Measurements from ENCODE around the gene CLIP1.
"Not testable (repeated sequence)": the region's sequence is repeated elsewhere in the genome, so short reads cannot be mapped to it uniquely, and the experiment has no call there.

Gene CLIP1

GRCh38 chr12:122429043-122429442, 6.6 kb upstream of the CLIP1 start:
- DNase-seq, result not testable (repeated sequence)

DNA sequence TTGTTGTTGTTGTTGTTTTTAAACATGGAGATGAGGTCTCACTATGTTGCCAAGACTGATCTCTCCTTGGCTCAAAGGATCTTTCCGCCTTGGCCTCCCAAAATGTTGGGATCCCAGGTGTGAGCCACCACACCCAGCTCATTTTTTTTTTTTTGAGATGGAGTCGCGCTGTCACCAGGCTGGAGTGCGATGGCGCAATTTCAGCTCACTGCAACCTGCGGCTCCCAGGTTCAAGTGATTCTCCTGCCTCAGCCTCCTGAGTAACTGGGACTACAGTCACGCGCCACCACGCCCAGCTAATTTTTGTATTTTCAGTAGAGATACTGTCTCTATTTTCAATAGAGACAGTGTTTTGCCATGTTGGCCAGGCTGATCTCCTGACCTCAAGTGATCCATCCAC, 4.9 kb upstream of the CLIP1 start:
- DNase-seq, result no peak

- DNase-seq, result peak in 1 of 2 experiments; percentile 14
Observed at GRCh38 chr12:122423258-122424165, 1.0 kb upstream of the CLIP1 start.

- peak in 1 of 2 experiments; percentile 18 for DNase-seq
Observed at GRCh38 chr12:122422730-122423257, 325 bp upstream of the CLIP1 start.

DNA sequence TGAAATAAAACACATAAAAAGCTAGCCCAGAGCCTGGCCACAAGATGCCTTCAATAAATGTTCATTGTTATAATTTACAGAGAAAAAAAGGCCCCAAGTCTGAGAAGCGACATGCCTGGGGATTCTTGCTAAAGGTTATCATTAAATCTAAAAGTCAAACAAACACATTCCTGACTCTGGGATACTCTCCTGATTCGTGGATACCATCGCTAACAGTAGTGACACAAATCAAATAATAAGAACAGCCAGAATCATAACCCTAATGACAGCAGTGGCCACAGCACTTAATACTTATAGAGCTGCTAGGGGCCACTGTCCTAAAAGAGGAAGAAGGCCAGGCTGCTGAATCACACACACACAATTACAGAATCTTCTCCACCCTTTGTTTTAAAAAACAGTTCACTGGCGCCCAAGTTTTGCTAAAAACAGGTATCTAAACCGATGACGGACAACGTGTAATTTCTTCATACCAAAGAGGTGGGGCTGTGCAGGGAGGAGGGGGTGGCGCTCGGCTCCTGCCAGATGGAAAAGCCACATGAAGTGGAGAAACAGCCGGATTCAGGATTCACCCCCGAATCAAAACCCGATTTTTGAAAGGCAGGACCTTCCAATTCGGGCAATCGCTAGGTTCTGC, 1.2 kb downstream of the CLIP1 start:
- DNase-seq, result peak in 1 of 2 experiments; percentile 60

DNA sequence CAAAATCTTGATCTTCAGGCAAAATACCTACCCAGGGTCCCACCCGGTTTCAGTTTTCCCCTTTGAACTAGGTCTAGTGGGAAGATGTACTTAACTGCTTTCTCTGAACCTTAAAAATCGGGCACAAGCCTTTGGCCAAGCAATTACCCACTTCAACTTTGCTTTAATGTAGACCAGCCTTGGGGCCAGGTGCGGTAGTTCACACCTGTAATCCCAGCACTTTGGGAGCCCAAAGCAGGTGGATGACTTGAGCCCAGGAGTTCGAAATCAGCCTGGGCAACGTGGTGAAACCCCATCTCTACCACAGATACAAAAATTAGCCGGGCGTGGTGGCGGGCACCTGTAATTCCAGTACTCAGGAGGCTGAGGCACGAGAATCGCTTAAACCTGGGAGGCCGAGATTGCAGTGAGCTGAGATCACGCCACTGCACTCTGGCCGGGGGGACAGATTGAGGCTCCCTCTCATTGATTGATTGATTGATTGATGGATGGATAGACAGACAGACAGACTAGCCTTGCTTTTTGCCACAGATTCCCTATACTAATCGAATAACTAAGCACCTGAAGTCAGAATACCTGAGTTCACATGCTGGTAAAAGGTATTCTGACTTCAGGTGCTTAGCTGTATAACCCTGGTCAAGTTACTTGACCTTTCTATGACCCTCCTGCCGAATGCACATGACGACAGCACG, 1.9 kb downstream of the CLIP1 start:
- DNase-seq, result no peak

- DNase-seq, result not testable (repeated sequence)
Observed at GRCh38 chr12:122419094-122419493, 3.4 kb downstream of the CLIP1 start.

GRCh38 chr12:122415665-122416064, 6.8 kb downstream of the CLIP1 start:
- not testable (repeated sequence) for DNase-seq

GRCh38 chr12:122413516-122414404, 8.7 kb downstream of the CLIP1 start:
- DNase-seq, result no peak

- no peak for DNase-seq
Observed at GRCh38 chr12:122412851-122413433, 9.5 kb downstream of the CLIP1 start.

DNA sequence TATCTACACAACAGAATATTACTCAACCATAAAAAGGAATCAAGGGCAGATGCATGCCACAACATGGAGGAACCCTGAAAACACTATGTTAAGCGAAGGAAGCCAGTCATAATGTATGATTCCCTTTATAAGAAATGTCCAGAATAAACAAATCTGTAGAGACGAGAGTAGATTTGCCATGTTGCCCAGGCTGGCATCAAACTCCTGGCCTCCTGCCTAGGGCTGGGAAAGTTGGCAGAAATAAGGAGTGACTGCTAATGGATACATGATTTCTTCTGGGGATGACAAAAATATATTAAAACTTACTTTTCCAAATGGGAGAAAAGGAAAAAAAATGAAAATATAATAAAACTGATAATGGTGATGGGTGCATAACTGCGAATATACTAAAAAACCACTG, 10.9 kb downstream of the CLIP1 start:
- no peak for DNase-seq

DNA sequence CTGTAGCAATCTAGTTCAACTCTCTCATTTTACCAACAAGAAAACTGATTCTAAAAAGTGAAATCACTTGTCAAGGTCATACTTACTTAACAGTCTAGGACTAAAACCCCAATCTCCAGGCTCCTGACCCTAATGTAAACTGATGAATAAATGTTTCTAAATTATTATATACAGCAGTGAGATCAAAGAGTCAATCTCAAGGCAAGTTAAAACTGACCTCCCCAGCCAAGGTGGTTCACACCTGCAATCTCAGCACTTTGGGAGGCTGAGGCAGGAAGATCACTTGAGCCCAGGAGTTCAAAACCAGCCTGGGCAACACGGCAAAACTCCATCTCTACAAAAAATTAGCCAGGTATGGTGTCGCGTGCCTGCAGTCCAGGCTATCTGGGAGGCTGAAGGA, 15.3 kb downstream of the CLIP1 start:
- no peak for DNase-seq

DNA sequence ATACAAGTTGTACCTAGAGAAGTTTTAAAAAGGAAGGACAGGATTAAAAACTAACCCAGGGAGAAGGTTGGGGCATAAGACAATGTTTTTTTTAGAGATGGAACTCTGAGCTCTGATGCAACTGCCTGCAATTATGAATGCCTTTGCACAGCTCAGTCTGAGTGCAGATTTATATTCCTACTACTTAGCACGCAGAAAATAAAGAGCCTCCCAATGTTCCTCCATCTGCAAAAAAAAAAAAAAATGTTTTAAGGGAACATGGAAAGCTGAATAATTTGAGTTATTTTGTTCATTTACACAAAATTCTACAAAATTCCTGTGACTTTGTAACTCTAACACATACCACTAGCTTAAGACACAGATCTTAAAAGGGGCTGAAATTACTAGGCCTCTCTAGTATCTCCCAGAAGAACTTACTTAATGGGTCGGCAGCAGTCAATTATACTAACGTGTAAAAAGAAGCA, 15.7 kb downstream of the CLIP1 start:
- DNase-seq, result no peak

DNA sequence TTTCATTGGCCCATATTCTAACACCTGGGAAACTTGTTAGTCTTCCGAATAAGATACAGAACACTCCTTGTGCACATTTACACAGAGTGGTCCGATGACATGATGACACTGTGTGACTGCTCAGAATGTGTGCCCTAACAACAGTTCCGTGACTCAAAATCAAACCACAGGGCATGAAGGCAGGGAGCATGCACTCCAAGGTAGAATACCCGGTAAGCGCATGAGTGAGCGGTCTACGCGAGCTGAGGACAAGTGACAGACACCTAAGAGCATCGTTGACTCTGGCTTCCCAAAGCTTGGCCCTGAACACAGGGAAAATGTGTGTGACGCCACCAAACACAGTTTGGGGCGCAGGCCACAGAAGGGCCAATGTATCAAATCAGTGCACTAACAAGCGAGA, 18.6 kb downstream of the CLIP1 start:
- no peak for DNase-seq

GRCh38 chr12:122403115-122403770, 19.2 kb downstream of the CLIP1 start:
- no peak for DNase-seq

- no peak for DNase-seq
Observed at GRCh38 chr12:122402264-122402663, 20.2 kb downstream of the CLIP1 start.

DNA sequence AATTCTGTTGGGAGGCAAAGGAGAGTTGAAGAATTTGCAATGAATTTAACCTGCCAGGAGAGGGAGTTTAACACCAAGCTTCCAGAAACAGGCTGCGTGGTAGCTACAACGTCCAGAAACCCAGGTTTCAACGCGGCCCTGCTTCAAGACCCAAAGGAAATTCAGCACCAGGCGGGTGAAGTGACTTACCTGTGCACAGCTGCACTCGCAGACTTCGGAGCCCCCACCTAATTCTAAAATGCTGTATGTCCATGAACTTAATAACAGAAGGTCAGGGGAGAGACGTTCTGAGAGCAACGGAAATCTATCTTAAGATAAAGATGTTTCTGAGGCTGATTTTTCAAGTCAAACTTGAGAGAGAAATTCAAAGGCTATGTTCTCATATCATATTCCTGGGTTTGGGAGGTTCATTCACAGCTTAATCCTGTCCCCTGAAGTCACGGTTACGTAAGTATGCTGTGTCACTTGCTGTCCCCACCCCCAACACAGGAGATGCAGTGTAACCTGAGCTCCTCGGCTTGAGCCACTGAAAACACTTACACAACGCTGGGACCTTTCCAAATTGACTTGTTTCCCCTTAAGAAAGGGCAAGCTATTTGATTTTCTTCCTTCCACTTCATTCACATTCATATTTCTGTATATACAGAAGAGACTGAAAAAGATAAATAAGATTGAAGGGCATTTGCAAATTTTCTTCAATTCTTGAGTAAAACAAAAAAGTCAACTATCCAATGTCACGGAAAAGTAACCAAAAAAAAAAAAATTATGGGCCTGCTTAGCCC, 22.7 kb downstream of the CLIP1 start:
- peak; percentile 87 to 90 for DNase-seq

GRCh38 chr12:122399254-122399591, 23.2 kb downstream of the CLIP1 start:
- peak in 1 of 2 experiments; percentile 80 for DNase-seq

GRCh38 chr12:122397981-122398380, 24.5 kb downstream of the CLIP1 start:
- not testable (repeated sequence) for DNase-seq

DNA sequence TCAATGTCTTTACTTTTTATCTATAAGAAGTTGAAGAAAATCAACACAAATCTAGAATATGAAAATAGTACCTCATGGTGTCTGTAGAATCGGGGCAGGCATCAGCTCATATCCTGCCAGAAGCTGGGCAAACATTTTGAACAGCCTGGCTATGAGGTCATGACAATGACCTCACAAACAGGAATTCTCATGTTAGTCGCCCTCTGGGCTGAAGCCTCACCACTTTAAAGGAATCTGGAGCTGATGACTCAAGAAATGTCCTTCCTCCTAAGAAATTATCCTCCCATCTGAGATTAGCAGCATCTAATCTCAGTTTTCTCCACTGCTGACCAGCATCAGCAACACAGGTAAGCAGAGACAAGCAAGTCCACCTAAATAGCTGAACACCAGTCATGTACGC, 27.1 kb downstream of the CLIP1 start:
- DNase-seq, result peak; percentile 36 to 55

Measured in SW 1271 (cell line).